Upper lobe of left lung (tissue), 6 donors: ENCODE measurements around the gene SEMA4D. TPM values are rescaled to one million over a fixed set of nuclear protein-coding genes. Genes with fewer than 3 reads are reported as not detected.
A peak's percentile ranks its signal among the peaks of the same experiment; 100 is the strongest.

Source experiments
- ATAC-seq, 2 donors: fragments of 200-7000 bp; cut with Tn5 transposase; one replicate each; pipeline ENCODE4 v1.9.1; 2022; ENCODE audit warnings: mild to moderate bottlenecking in 2 of 2, moderate library complexity in 2 of 2; ENCODE audit not compliant: low FRiP score in 2 of 2
- DNase-seq, 2 donors: peaks; one replicate each; pipeline ENCODE4 v3.0.0-alpha.2; 2019 to 2020
- H3K27ac ChIP-seq, 4 donors: fragments of 200-600 bp; sonication (generic); one replicate each; pipeline ENCODE4 v1.5.1; 2016 to 2019
- H3K27me3 ChIP-seq, 4 donors: fragments of 200-600 bp; sonication (generic); one replicate each; pipeline ENCODE4 v1.5.1; 2017 to 2019
- H3K36me3 ChIP-seq, 4 donors: fragments of 200-600 bp; sonication (generic); one replicate each; pipeline ENCODE4 v1.5.1; 2016 to 2019
- H3K4me1 ChIP-seq, 4 donors: fragments of 200-600 bp; sonication (generic); one replicate each; pipeline ENCODE4 v1.5.1; 2018 to 2019
- H3K4me3 ChIP-seq, 4 donors: fragments of 200-600 bp; sonication (generic); one replicate each; pipeline ENCODE4 v1.5.1; 2017 to 2019; ENCODE audit warnings: mild to moderate bottlenecking in 2 of 4, moderate library complexity in 1 of 4
- H3K9me3 ChIP-seq, 4 donors: fragments of 200-600 bp; sonication (generic); one replicate each; pipeline ENCODE4 v1.5.1; 2018 to 2019
- CTCF ChIP-seq, 6 experiments: fragments of 450-650 bp in 4 of 6; fragments of 200-600 bp in 2 of 6; sonication (generic) in 2 of 6; IDR thresholded peaks; one replicate each; pipeline ENCODE4 v1.5.1; 2016 to 2019; ENCODE audit warnings: antibody characterized with exemption in 6 of 6
- EP300 ChIP-seq, 4 donors: sonication (generic); formaldehyde crosslinking; IDR thresholded peaks; one replicate each; pipeline ENCODE4 v1.5.1; 2017; ENCODE audit warnings: antibody characterized with exemption in 4 of 4, control low read depth in 2 of 4
- POLR2A ChIP-seq, 4 donors: fragments of 450-650 bp; IDR thresholded peaks; one replicate each; pipeline ENCODE4 v1.5.1; 2016 to 2017; ENCODE audit warnings: antibody characterized with exemption in 4 of 4, mild to moderate bottlenecking in 2 of 4
- POLR2AphosphoS5 ChIP-seq, 2 donors: sonication (generic); formaldehyde crosslinking; IDR thresholded peaks; one replicate each; pipeline ENCODE4 v1.5.1; 2017; ENCODE audit warnings: antibody characterized with exemption in 2 of 2
- WGBS, 2 donors: methylation state at CpG; one replicate each; pipeline ENCODE4 v1.1.5; 2017 to 2018; 5-methylcytosine and 5-hydroxymethylcytosine counted together
- total RNA-seq, 6 donors: library from RNA; depleted of rRNA in 4 of 6; stranded (reverse); fragments of >200 nt in 4 of 6; gene quantifications; one replicate each; pipeline versions ENCODE4 v1.1.0 to v1.2.1, GENCODE V29; 2016 to 2021
- donor health status: DM: no; HTN: no; CAD: no; lungs with moderate emphysema.
- donor health status: DM: no; HTN: yes; CAD: no; lungs with severe emphysema.

SEMA4D gene
- total RNA-seq, 6 donors from 2014 or later: 24.6 to 61.3 (median 41.8) TPM

GRCh38 chr9:89353989-89354388, 143.9 kb downstream of the SEMA4D start:
- Histone ChIP-seq H3K27me3 (no peaks in the 10 kb centered on the region), H3K9me3 (no peaks in the 10 kb centered on the region), H3K4me1 (peaks cover 4 to 27% (median 11%) of the 10 kb centered on the region in 4 donors), H3K4me3 (no peak overlapping the region), H3K36me3 (peaks cover 45 to 99% (median 78%) of the 10 kb centered on the region in 4 donors), H3K27ac (no peak overlapping the region)
- DNase-seq: no peak
- WGBS, 2 donors: 83 to 88% methylated on average over 3 of the region's 3 CpGs
- ATAC-seq: no peak
- TF ChIP-seq POLR2A (IDR thresholded peaks at IDR 0.05) (no peak), EP300 (IDR thresholded peaks at IDR 0.05) (no peak), POLR2AphosphoS5 (IDR thresholded peaks at IDR 0.05) (no peak), CTCF (IDR thresholded peaks at IDR 0.05) (no peak)

GRCh38 chr9:89352874-89353649, 144.9 kb downstream of the SEMA4D start:
- DNase-seq (no peak), ATAC-seq (no peak)

GRCh38 chr9:89352451-89352850, 145.5 kb downstream of the SEMA4D start:
- peaks cover 4 to 20% (median 10%) of the 10 kb centered on the region in 4 donors for H3K4me1 ChIP-seq
- DNase-seq (no peak), ATAC-seq (no peak)
- 43 to 44% methylated on average over 3 of the region's 3 CpGs for WGBS, 2 donors
- peaks cover 47 to 99% (median 77%) of the 10 kb centered on the region in 4 donors for H3K36me3 ChIP-seq
- H3K27ac ChIP-seq: no peak overlapping the region
- H3K9me3 ChIP-seq: no peaks in the 10 kb centered on the region
- no peak overlapping the region for H3K4me3 ChIP-seq
- H3K27me3 ChIP-seq: no peaks in the 10 kb centered on the region
- no peak for TF ChIP-seq POLR2AphosphoS5 (IDR thresholded peaks at IDR 0.05)
- TF ChIP-seq EP300 (IDR thresholded peaks at IDR 0.05): no peak
- TF ChIP-seq CTCF (IDR thresholded peaks at IDR 0.05): no peak
- no peak for TF ChIP-seq POLR2A (IDR thresholded peaks at IDR 0.05)

More at GRCh38 chr9:89352874-89353649, 144.9 kb downstream of the SEMA4D start:
- Histone ChIP-seq H3K4me3 (no peak overlapping the region), H3K9me3 (no peaks in the 10 kb centered on the region), H3K36me3 (peaks cover 45 to 99% (median 77%) of the 10 kb centered on the region in 4 donors), H3K27me3 (no peaks in the 10 kb centered on the region), H3K27ac (no peak overlapping the region), H3K4me1 (peaks cover 4 to 20% (median 10%) of the 10 kb centered on the region in 4 donors)
- TF ChIP-seq POLR2A (IDR thresholded peaks at IDR 0.05) (no peak), EP300 (IDR thresholded peaks at IDR 0.05) (no peak)
- 80 to 97% methylated on average over 5 to 8 of the region's 8 CpGs for WGBS, 2 donors

DNA sequence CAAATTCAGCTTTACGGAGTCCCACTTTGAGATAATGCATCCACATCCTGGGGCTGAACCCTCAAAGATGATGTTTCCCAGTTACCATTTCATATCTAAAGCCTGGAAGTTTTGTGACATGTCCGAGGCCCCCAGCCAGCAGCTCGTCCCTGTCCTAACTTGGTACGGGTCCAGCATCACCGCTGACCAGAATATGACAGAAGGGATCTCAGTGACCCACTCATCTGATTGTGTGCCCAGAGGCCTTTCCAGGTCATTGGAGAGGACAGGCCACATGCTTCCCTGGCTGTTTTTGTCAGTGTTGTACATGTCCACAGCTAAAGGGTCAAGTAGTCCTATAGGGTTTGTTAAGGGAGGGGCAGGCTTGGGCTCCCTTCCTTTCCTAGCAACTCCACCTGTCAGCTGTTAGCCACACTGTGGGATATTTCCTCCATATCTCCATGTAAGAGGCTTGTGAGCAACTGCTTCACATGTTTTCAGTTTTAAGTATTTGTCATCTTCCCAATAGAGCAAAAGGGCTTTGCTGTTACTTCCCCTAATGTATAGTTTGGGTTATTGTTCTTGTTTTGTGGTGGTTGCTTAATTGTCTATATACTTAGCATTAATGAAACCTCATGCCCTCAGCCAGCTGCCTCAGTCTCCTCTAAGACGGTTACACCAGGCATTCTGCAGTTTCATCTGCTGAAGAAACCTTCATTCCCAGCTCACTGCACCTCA, 146.2 kb downstream of the SEMA4D start:
- H3K27me3 ChIP-seq: no peaks in the 10 kb centered on the region
- DNase-seq (no peak), ATAC-seq (no peak)
- H3K4me1 ChIP-seq: peaks cover 4 to 20% (median 10%) of the 10 kb centered on the region in 4 donors
- H3K36me3 ChIP-seq: peaks cover 47 to 99% (median 76%) of the 10 kb centered on the region in 4 donors
- no peak overlapping the region for H3K4me3 ChIP-seq
- TF ChIP-seq CTCF (IDR thresholded peaks at IDR 0.05): no peak
- H3K9me3 ChIP-seq: no peaks in the 10 kb centered on the region
- 76 to 87% methylated on average over 4 to 6 of the region's 6 CpGs for WGBS, 2 donors
- no peak overlapping the region for H3K27ac ChIP-seq

DNA sequence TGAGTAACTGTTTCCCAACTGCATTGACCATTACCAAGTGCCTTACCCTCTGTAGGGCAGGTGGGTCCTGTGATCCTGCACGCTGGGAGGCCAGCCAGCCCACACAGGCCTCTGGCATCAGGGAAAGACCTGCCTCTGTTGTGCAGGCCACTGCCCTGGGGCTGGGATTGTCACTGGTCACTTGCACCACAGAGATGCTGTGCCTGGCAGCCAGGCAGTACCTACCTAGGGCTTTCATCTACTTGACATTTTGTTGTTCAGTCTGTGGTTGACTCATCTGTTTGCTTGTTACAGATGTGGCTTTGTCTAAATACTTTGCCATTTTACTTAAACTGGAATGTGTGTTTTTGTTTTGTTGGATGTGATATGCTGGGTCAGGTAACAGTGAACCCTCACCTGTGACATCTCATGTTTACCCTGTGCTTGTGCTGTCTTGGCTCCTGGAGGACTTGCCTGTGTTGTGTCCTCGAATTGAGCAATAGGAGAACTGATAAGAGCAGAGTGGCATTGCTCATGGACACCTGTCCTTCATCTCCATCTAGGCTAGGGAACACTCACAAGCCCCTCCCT, 146.8 kb downstream of the SEMA4D start:
- ATAC-seq: peak in 1 of 2 donors; percentile 32
- H3K36me3 ChIP-seq: peaks cover 47 to 100% (median 80%) of the 10 kb centered on the region in 4 donors
- DNase-seq: peak in 1 of 2 donors; percentile 39

More for the DNA sequence above, 146.8 kb downstream of the SEMA4D start:
- Histone ChIP-seq H3K27ac (no peak overlapping the region), H3K4me1 (peaks cover 4 to 20% (median 10%) of the 10 kb centered on the region in 4 donors), H3K9me3 (no peaks in the 10 kb centered on the region), H3K4me3 (no peak overlapping the region), H3K27me3 (no peaks in the 10 kb centered on the region)
- WGBS, 2 donors: 66 to 81% methylated on average over 2 of the region's 2 CpGs
- TF ChIP-seq EP300 (IDR thresholded peaks at IDR 0.05) (no peak), POLR2AphosphoS5 (IDR thresholded peaks at IDR 0.05) (no peak), CTCF (IDR thresholded peaks at IDR 0.05) (no peak), POLR2A (IDR thresholded peaks at IDR 0.05) (no peak)
